NCI-H82 (cell line): ENCODE data around the gene PPP1R3C.

Source experiments
- DNase-seq: peaks from one replicate; lab custom pipeline; 2025; lab: John Stamatoyannopoulos, UW

Gene PPP1R3C

GRCh38 chr10:91601212-91601611 lies 31.7 kb downstream of the PPP1R3C start:
- no peak for DNase-seq

GRCh38 chr10:91598211-91598977 lies 34.5 kb downstream of the PPP1R3C start:
- no peak for DNase-seq

GRCh38 chr10:91597197-91597881 lies 35.5 kb downstream of the PPP1R3C start:
- no peak for DNase-seq

- no peak for DNase-seq
Observed at GRCh38 chr10:91596825-91597196, 36.1 kb downstream of the PPP1R3C start.

- no peak for DNase-seq
Observed at GRCh38 chr10:91593834-91594233, 39.0 kb downstream of the PPP1R3C start.

GRCh38 chr10:91593366-91593765 lies 39.5 kb downstream of the PPP1R3C start:
- no peak for DNase-seq

GRCh38 chr10:91592266-91592975 lies 40.5 kb downstream of the PPP1R3C start:
- no peak for DNase-seq

GRCh38 chr10:91591797-91592174 lies 41.1 kb downstream of the PPP1R3C start:
- DNase-seq: no peak

GRCh38 chr10:91590904-91591796 lies 41.7 kb downstream of the PPP1R3C start:
- DNase-seq: peak; percentile 79

GRCh38 chr10:91590142-91590903 lies 42.5 kb downstream of the PPP1R3C start:
- DNase-seq: no peak

- no peak for DNase-seq
Observed at GRCh38 chr10:91589658-91590035, 43.2 kb downstream of the PPP1R3C start.

- DNase-seq: no peak
Observed at GRCh38 chr10:91589015-91589657, 43.7 kb downstream of the PPP1R3C start.

GRCh38 chr10:91587710-91588638 lies 44.9 kb downstream of the PPP1R3C start:
- DNase-seq: no peak

- no peak for DNase-seq
Observed at GRCh38 chr10:91582153-91582554, 50.7 kb downstream of the PPP1R3C start.

GRCh38 chr10:91579329-91579985 lies 53.4 kb downstream of the PPP1R3C start:
- no peak for DNase-seq
